ENCODE results near the gene TMEM200C.

TMEM200C gene

GRCh38 chr18:5890331-5891183, 4.8 kb downstream of the TMEM200C start:
- ChIA-PET POLR2A (interaction anchor here (1.1 to 1.2 kb wide), 2 partner anchors 10 to 12 kb away, joined by 3 read pairs; no protein-coding TSS in a partner anchor), CTCF (interaction anchor here (0.6 to 5.2 kb wide), 13 partner anchors 9 to 1264 kb away, joined by 3 to 69 read pairs (median 3); no protein-coding TSS in a partner anchor)
- Histone ChIP-seq H3K27ac (ENCODE audit: extremely low read depth, low read depth, low read length) (peak overlapping the region; percentile 56; the same call in 1 of the 2 replicates), H3K36me3 (ENCODE audit: control insufficient read depth in 2 of 2, insufficient read depth in 1 of 2, low read length in 2 of 2) (peaks cover 4 to 5% of the 10 kb centered on the region in 2 experiments; a peak in 2 of 3 replicates), H3K4me1 (ENCODE audit: control insufficient read depth, insufficient read depth, low read length) (peaks cover 20% of the 10 kb centered on the region), H3K9me3 (ENCODE audit: control insufficient read depth, insufficient read depth, low read depth, low read length) (no peaks in the 10 kb centered on the region), H3K4me3 (ENCODE audit: low read depth, low read length) (peak overlapping the region; percentile 38)
- no peak for TF ChIP-seq ZSCAN16 (tag by site-specific recombination; IDR thresholded peaks at IDR 0.05)
- TF ChIP-seq ZFP41 (tag by site-specific recombination; IDR thresholded peaks at IDR 0.05; ENCODE audit: borderline replicate concordance) = no peak
- peak; percentile 30 for TF ChIP-seq ZIC2 (tag by site-specific recombination; IDR thresholded peaks at IDR 0.05)
- TF ChIP-seq, protein P1, sequence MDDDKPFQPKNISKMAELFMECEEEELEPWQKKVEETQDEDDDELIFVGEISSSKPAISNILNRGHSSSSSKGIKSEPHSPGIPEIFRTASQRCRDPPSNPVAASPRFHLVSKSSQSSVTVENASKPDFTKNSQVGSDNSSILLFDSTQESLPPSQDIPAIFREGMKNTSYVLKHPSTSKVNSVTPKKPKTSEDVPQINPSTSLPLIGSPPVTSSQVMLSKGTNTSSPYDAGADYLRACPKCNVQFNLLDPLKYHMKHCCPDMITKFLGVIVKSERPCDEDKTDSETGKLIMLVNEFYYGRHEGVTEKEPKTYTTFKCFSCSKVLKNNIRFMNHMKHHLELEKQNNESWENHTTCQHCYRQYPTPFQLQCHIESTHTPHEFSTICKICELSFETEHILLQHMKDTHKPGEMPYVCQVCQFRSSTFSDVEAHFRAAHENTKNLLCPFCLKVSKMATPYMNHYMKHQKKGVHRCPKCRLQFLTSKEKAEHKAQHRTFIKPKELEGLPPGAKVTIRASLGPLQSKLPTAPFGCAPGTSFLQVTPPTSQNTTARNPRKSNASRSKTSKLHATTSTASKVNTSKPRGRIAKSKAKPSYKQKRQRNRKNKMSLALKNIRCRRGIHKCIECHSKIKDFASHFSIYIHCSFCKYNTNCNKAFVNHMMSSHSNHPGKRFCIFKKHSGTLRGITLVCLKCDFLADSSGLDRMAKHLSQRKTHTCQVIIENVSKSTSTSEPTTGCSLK (tag by site-specific recombination; IDR thresholded peaks at IDR 0.05) = no peak
- TF ChIP-seq ZNF660 (tag by site-specific recombination; IDR thresholded peaks at IDR 0.05) = no peak
- no peak for TF ChIP-seq ZNF629 (tag by site-specific recombination; IDR thresholded peaks at IDR 0.05)
- no peak for TF ChIP-seq ZNF837 (tag by site-specific recombination; IDR thresholded peaks at IDR 0.05)
- peak; percentile 14; the same call in 1 of the 2 replicates for TF ChIP-seq SP2 (tag by site-specific recombination; IDR thresholded peaks at IDR 0.05)
- TF ChIP-seq KLF9 (tag by site-specific recombination; IDR thresholded peaks at IDR 0.05; ENCODE audit: low read depth) = no peak
- TF ChIP-seq ZNF518A (tag by site-specific recombination; conservative IDR thresholded peaks at IDR 0.05; ENCODE audit: low read depth) = no peak
- TF ChIP-seq SP7 (tag by site-specific recombination; IDR thresholded peaks at IDR 0.05) = no peak
- TF ChIP-seq ZNF426 (tag by site-specific recombination; IDR thresholded peaks at IDR 0.05) = no peak
- TF ChIP-seq ZNF677 (tag by site-specific recombination; IDR thresholded peaks at IDR 0.05) = no peak
- TF ChIP-seq ZNF544 (tag by site-specific recombination; IDR thresholded peaks at IDR 0.05) = no peak
- no peak for TF ChIP-seq ZNF335 (tag by site-specific recombination; conservative IDR thresholded peaks at IDR 0.05)
- no peak for TF ChIP-seq PRDM2 (tag by site-specific recombination; IDR thresholded peaks at IDR 0.05; ENCODE audit: borderline replicate concordance)
- no peak for TF ChIP-seq ZNF530 (tag by site-specific recombination; IDR thresholded peaks at IDR 0.05; ENCODE audit: low read depth)
- peak; percentile 37; the same call in 1 of the 2 replicates for TF ChIP-seq PBX3 (CRISPR knock-in tag; IDR thresholded peaks at IDR 0.05)
- no peak for TF ChIP-seq ZNF777 (tag by site-specific recombination; IDR thresholded peaks at IDR 0.05; ENCODE audit: borderline replicate concordance)
- no peak for TF ChIP-seq ZNF423 (tag by site-specific recombination; IDR thresholded peaks at IDR 0.05)
- TF ChIP-seq ZNF121 (tag by site-specific recombination; IDR thresholded peaks at IDR 0.05) = no peak
- TF ChIP-seq ZNF664 (tag by site-specific recombination; IDR thresholded peaks at IDR 0.05) = no peak

All from HEK293 (cell line).